SU-DHL-6 (cell line): ENCODE measurements around the gene TRIP6.
A peak's percentile ranks its signal among the peaks of the same experiment; 100 is the strongest.

Experiments
- CTCF ChIP-seq: fragments of 200-600 bp; sonication (generic); IDR thresholded peaks from one replicate; pipeline ENCODE4 v1.5.1; 2017; ENCODE audit warnings: antibody characterized with exemption, mild to moderate bottlenecking, low read length, moderate library complexity; ENCODE audit not compliant: insufficient read depth, poor library complexity, severe bottlenecking
- EZH2phosphoT487 ChIP-seq: fragments of 200-600 bp; sonication (generic), shearing (Covaris generic); conservative IDR thresholded peaks from 2 replicates; pipeline ENCODE4 v1.6.1; 2018; ENCODE audit warnings: mild to moderate bottlenecking, antibody characterized with exemption, low read length, moderate library complexity, mixed read lengths

GRCh38 chr7:100894860-100895700, 27.9 kb downstream of the TRIP6 start:
- peak; percentile 92 for TF ChIP-seq CTCF
- peak; percentile 98; the same call in 1 of the 2 replicates for TF ChIP-seq EZH2phosphoT487
